Activated T-cell treated with anti-CD3 and anti-CD28 coated beads for 48 hours (primary cell): ENCODE data around the gene STOML2.
A peak's percentile ranks its signal among the peaks of the same experiment; 100 is the strongest.

ENCODE experiments used
- DNase-seq: peaks from one replicate; pipeline ENCODE4 v3.0.0-alpha.2; 2020; ENCODE audit warnings: low read depth

STOML2 gene

DNA sequence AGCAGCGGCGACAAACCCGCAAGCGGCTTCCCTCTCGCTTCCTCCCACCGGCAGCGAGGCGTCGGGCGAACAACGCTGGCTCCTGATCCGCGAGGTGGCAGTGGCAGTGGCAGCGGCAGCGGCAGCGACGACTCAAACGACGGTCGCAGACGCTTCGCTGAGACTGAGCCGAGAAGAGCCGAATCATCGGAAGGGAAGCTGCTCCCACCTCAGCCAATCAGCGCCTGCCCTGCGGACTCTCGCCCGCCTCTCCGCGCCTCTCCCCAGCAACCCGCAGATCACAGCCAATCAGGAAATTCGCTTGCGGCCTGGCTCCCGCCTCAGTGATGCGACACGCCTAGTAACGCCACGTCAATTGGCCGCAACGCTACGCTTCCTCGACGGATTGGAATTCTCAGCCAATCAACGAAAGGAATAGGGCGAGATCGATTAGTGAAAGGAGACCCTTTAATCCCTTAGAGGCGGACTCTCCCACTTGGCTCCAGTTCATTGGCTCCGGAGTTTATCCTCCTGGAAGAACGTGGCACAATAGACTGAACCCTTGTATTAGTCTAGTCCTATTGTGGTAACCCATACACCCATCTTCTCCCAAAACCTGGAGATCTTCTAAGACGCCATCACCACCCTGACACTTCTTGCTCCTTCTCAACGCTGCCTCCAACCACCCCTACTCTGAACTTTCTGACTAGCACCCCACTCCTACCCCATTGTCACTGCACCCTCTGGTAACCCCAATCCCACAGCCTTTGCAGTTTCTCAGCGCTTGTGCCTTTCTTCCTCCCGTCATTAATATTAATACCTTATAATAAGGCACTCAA is 30.3 kb downstream of the STOML2 start, which contains the start of gene VCP:
Gene VCP (minus strand): TSS at position 165 of the 818 bp plus-strand sequence. CDS start 272 bp downstream, outside the sequence.
- DNase-seq: peak; percentile 93

DNA sequence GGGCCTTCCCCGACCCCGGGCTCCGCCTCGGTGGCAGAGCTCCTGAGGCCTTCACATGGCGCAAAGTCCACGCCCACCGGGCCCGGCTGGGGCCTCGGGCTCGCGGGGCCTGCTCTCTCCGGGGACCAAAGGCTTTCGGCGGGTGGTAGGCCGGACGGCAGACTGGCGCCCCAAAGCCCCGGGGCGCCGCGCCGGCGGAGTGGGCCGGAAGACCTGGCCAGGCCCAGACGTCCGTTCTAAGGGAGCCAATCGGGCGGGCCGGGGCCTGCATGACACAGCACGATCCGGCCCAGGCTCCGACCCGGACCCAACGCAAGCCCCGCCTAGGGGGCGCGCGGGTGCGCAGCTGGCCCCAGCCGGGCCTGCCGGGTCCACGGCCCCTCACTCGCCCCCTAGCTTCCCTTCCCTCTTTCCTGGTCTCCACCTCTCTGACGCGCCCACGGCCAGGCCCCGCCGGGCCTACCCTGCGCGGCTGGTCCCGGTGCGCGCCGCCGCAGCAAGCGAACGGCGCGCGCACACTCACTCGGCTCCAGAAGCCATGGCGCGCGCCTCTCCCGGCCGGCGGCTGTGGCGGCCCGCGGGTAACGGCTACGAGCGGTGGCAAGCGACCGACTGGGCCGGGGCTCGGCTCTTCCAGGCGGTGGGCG is 31.0 kb downstream of the STOML2 start:
- DNase-seq: peak; percentile 73

DNA sequence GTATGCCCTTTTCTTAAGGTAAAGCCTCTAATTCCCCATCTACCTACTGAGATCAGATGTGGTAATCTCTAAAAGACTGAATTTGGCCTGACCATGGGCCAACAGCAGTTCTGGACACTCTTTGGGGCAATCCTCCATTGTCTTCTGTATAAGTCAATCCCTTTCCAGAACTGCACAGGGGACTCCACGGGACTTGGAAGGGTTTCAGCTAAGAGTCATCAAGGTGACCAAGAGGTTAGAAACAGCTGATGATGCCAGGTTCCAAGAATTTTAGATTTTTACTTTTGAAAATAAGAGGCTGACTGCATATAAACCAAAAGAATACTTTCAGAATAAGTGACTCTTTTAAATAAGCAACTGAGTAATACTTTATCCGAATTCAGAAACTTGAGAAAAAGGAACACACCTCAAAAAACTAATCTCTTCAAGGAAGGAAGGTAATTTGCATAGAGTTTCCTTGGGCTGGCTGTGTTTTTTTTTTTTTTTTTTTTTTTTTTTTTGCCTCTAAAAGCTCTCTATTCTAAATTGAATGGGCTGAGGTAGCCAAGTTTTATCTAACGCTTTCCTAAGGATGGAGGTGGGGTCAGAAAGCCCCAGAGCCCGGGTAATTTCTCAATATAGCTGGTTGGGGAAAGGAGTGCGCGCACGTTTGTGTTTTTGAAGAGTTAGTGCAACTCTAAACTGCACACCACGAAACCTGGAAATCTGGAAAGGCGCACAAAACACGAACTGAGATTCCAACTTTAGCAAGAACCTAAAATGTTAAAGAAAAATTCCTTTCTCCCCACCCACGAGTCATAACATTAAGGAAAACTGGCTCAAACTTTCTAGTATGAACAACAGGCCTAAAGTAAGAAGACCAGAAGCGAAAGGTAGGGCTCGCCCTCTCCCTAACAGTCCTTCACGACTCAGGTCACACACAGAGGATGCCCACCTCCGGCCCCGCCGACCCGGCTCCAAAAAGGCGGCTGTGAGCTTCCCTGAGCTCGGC is 31.8 kb downstream of the STOML2 start:
- DNase-seq: no peak

DNA sequence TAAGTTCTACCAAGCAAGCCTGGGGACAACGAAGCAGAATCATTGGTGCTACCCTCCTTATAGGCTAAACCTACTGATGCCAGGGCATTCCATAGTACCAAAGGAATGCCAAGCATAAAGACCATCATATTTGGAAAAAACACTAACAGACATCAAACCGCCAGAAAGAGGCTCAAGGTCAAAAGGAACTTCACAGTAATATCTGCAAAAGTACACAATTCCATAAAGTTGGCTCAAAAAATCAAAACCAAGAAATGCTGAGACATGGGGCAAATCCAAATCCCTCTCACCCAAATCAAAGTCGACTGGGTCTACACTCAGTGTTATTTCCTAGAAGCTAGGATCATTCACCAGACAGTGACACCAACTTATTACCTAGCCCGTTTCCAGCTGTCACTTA is 33.9 kb downstream of the STOML2 start:
- DNase-seq: no peak

DNA sequence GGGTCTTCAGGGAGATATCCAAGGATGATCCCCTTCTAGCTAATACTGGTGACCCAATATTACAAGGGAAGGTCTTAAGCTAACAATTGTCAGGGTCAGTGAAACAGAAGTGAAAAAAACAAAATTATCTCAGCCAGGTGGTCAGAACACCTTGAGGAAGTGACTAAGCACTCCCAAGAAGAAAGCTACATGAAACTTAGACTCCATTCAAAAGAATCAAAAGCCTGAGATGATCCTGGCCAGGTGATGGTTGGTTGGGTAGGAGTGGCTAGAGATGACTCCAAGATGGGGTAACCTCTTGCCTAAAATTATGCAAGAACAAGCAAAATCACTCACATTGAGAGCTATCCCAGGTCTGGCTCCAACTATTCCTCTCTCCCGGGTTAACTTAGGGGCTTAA is 35.9 kb downstream of the STOML2 start:
- DNase-seq: no peak

DNA sequence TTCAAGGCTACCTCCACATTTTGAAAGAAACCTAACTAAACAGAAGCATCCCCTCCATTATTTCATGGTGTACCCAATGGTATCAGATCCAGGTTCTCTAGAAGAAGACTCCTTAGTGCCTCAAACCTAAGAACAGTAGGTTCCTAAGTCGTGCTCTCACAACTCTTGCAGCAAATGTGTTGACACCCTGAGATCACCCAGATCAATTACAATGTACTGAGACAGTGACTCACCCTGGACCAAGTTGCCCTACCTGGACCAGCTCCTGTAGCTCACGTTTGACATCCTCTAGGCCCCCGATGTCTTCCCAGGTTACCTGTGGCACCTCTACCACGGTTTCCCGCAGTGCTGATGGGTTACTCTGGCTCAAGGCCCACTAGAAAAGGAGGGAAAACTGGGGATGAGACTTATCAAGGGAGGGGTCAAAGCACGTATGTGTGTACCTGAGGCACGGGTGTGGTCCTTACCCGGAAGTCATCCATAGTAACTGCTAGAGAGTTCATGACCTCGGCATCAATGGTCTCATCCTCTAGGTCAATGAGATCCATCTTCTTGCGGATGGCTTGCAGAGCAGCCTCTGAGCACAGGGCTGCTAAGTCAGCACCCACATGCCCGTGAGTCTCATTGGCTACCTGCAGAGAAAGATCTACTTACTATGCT is 42.3 kb downstream of the STOML2 start:
- no peak for DNase-seq

DNA sequence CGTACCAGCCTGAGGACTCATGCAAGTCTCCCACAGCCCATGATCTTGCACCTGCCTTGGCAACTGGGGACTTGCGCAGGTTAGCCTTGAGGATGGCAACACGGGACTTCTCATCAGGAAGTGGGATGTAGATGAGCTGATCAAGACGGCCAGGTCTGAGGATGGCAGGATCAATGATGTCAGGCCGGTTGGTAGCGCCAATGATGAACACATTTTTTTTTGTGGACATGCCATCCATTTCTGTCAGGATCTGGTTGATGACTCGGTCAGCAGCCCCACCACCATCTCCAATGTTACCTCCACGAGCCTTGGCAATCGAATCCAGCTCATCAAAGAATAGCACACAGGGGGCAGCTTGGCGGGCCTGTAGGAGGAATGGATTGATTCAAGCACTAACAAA is 43.5 kb downstream of the STOML2 start:
- DNase-seq: no peak

DNA sequence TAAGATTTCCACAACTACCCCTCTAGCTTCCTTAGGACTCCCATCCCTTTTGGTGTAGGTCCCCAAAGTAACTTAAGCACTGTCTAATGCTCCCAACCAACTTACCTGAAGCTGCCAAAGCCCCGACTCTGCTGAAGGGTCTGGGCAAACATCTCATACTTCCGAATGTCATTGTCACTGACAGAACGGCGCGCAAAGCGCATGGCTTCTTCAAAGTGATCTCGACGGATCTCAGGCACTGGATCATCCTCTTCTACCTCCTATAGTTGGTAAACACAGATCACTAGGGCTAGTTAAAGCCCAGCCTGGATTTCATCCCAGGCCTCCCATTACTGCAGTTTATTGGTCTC is 45.7 kb downstream of the STOML2 start:
- no peak for DNase-seq

DNA sequence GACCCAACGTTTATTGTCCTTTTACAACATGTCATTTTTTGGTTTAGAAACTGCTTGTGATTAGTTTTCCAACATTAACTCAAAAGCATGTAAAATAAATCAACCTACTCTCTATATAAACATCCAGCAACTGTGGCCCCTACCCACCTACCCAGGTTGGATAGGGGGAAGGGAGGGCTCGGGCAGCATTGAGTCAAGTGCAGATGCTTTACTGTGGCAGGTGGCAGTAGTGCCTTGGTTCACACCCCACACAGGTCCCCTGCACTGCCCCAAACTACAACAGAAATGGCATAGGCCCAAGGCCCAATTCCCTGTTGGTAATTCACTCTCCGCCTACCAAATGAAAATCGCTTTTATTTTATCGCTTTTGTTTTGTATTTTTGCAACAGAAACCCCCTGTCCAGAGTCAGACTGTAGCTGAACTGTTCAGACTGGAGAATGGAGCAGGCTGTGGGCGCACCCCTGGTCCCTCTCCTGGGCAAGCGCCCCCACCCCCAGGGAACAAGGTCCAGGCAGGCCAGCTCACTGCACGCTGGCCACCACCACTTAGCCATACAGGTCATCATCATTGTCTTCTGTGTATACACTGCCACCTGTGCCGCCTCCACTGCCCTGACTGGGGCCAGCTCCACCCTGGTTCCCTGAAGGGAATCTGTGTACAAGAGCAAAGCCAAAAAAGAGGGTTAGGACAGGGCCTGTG is 46.2 kb downstream of the STOML2 start:
- DNase-seq: no peak

DNA sequence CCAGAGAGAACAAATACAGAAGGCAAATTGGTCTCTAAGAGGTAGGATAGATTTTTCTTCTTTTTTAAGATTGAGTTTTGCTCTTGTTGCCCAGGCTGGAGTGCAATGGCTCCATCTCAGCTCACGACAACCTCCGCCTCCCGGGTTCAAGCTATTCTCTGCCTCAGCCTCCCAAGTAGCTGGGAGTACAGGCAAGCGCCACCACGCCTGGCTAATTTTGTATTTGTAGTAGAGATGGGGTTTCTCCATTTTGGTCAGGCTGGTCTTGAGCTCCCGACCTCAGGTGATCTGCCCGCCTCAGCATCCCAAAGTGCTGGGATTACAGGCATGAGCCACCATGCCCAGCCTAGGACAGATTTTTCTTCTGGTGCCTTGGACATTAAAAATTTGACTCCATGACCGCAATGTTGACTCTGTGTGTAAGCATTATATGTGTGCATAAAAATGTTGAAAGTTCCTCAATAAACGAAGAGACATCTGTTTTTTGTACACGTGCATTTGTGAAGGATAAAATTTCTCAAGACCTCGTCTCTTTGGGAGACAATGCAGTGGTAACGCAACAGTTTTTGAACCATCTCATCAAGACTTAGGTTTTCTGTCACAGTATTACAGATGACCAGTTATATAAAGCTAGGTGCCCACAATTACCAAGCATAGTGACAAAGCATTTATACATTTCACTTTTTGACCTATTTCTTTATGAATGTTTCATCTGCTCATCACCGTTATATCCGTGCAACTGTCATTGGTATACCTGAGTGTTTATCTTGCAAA is 47.9 kb downstream of the STOML2 start:
- no peak for DNase-seq

DNA sequence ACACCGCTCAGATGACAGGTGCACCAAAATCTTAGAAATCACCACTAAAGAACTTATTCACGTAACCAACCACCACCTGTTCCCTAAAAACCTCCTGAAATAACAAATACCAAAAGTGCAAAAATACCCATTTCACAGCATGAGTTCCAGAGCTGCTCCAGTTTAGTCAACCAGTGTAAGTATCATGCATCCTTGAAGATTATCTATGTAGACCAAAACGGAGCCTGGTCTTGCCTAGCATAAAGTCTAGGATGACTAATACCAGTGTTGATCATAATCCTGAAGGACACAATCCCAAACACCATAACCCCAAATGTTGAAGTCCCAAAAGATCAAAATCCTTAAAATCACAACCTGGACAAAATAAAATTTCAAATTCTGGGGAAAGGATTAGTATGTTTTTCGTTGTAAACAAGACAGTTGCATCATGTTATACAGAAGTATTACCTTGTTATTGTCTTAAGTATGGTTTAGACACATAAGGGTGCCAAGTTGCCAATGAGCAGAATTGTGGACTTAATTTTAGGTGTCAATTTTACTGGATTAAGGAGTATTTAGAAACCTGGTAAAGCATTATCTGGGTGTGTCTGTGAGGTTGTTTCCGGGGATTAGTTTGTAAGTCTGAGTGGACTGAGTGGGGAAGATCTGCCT is 48.6 kb downstream of the STOML2 start:
- no peak for DNase-seq

DNA sequence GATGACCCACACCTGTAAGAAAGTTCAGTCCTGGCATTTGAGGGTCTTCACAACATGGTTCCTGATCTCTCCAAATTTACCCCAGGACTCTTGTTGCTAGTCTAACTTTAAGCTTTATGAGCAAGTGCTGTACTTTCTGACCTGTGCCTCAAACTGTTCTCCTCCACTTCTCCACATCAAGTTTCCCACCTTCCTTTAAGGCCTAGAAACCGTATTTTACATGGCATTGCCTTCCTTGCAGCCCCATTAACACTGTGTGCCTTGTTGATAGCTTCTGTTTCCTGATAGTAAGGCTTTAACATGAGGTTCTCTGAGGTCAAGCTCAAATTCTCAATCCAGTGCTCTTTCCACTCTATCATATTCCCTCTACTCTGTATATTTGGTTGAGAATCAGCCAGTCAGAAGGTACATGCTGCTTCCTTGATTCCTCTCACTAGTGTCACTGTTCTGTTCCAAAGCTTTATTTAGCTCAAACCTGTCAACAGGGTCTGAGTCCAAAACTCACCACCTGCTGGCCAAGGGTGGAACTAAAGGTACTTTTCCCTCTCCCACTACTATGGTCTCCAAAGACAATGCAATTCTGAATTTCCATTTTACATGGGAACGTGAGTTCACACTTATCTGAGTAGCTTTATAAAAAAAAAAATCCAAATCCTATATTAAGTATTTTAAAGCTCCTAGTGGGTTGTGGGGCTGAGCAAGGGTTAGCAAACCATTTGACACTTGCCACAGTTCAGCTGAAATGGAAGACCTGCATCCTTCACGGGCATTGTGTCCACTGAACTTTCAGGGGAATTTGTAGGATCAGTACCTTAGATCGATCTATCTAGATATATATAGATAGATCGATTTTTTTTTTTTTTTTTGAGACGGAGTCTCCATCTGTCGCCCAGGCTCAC is 51.6 kb downstream of the STOML2 start:
- DNase-seq: peak; percentile 37
